Skeletal muscle satellite cell (primary cell): ENCODE data around the gene GABRB1.
"Not testable (repeated sequence)": the region's sequence is repeated elsewhere in the genome, so short reads cannot be mapped to it uniquely, and the experiment has no call there.

Experiments used
- H3K27me3 ChIP-seq: 2 replicates; pipeline ENCODE4 v1.7.0; 2013; ENCODE audit warnings: low read length; ENCODE audit not compliant: control insufficient read depth, insufficient read depth
- H3K36me3 ChIP-seq: 2 replicates; pipeline ENCODE4 v1.7.0; 2013; ENCODE audit warnings: mild to moderate bottlenecking, control low read depth, low read length; ENCODE audit not compliant: insufficient read depth
- H3K4me1 ChIP-seq: 2 replicates; pipeline ENCODE4 v1.7.0; 2013; ENCODE audit warnings: low read length; ENCODE audit not compliant: control insufficient read depth, insufficient read depth
- H3K4me2 ChIP-seq: 2 replicates; pipeline ENCODE4 v1.7.0; 2013; ENCODE audit warnings: mild to moderate bottlenecking, low read length
- H3K4me3 ChIP-seq: 2 replicates; pipeline ENCODE4 v1.7.0; 2013; ENCODE audit warnings: low read length
- H3K9ac ChIP-seq: 2 replicates; pipeline ENCODE4 v1.7.0; 2013; ENCODE audit warnings: mild to moderate bottlenecking, low read depth, low read length, moderate library complexity
- H3K9me3 ChIP-seq: replicated peaks from 2 replicates; pipeline ENCODE4 v1.7.0; 2013; ENCODE audit warnings: mild to moderate bottlenecking, control low read depth, low read length

The GABRB1 gene

DNA sequence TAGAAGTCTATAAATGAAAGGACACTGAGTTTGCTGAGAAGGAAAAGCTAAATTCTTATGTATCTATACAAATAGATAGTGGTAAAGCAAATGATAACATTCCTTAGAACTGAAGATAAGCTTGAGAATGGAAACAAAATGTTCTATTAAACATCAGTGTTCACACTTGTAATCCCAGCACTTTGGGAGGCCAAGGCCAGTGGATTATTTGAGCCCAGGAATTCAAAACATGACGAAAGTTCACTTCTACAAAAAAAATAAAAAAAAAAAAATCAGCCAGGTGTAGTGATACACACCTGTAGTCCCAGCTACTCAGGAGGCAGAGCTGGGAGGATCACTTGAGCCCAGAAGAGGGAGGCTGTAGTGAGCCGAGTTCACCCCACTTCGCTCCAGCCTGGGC, 232.4 kb downstream of the GABRB1 start:
- no peak overlapping the region for H3K4me2 ChIP-seq
- H3K4me3 ChIP-seq, result no peak overlapping the region
- no peaks in the 10 kb centered on the region for H3K27me3 ChIP-seq
- no peaks in the 10 kb centered on the region for H3K36me3 ChIP-seq
- H3K9ac ChIP-seq, result no peak overlapping the region
- H3K4me1 ChIP-seq, result no peaks in the 10 kb centered on the region
- no peaks in the 10 kb centered on the region for H3K9me3 ChIP-seq

DNA sequence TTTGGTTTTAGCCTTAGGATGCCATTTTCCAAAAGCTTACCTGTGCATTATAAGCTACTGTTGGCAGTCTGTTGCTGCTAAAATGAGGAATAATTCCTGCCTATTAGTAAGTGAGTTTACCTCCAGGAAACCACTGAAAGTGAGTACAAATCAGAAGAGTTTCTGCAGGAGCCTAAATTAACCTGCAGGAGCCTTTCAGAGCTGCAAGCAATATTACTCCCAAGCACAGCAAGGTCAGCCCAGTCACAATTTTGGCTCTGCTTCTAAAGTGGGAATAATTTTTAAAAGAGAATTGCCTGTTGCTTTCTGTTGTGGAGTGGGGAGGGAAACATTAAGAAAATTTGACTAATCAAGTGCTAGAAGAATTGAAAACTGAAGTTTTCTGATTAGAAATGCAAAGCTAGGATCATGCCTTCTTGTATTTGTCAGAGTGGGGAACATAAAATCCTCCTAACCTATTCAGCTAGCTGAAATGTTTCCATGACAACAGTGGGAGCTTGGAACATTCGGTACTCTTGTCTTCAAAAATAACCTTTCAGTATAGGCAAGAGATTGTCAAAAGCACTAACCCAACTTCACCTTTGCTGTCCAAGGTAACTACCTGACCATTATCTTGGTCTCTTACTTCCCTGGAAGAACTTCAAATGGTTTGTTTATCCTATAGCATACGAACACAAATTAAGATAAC, 239.0 kb downstream of the GABRB1 start:
- no peaks in the 10 kb centered on the region for H3K27me3 ChIP-seq
- no peaks in the 10 kb centered on the region for H3K9me3 ChIP-seq
- H3K9ac ChIP-seq, result no peak overlapping the region
- no peak overlapping the region for H3K4me2 ChIP-seq
- H3K36me3 ChIP-seq, result no peaks in the 10 kb centered on the region
- H3K4me1 ChIP-seq, result no peaks in the 10 kb centered on the region
- H3K4me3 ChIP-seq, result no peak overlapping the region

DNA sequence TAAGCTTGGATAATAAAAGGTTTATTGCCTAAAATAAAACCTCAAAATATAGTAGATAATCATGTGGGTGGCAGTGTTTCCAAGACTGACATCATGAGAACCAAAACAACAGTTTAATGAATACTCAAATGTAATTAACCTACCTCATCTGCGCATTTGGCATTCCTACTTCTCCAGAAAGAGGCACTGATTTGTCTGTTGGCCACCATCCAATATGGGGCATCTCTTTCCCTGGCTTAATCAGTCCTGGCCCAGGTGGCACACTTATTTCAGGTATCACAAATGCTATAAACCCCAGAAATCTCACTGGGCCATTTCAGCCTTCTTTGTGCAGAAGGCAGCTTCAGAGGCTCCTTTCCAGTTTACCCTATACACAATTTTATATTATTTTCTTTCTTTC, 239.9 kb downstream of the GABRB1 start:
- Histone ChIP-seq H3K4me1 (no peaks in the 10 kb centered on the region), H3K9ac (no peak overlapping the region), H3K4me3 (no peak overlapping the region), H3K4me2 (no peak overlapping the region), H3K36me3 (no peaks in the 10 kb centered on the region), H3K27me3 (no peaks in the 10 kb centered on the region), H3K9me3 (no peaks in the 10 kb centered on the region)

DNA sequence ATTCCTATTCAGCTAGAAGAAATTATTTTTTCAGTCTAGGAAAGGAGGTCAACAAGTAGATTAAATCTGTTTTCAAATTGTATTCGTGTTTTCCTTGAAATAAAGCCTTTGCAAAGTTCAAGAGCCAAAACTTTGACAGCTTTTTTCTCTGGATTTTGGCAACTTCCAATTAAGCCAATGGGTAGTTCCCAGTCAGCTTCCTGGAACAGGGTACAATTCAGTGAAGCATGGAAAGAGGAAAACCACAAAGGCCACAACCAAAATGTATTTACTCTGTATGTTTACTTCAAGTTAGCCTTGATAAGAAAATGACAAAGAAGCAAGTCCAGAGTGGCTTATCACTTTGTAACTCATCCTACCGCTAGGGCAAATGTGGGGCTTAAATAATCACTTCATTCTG, 243.5 kb downstream of the GABRB1 start:
- H3K27me3 ChIP-seq, result no peaks in the 10 kb centered on the region
- H3K9me3 ChIP-seq, result no peaks in the 10 kb centered on the region
- H3K4me1 ChIP-seq, result no peaks in the 10 kb centered on the region
- H3K4me3 ChIP-seq, result no peak overlapping the region
- no peak overlapping the region for H3K4me2 ChIP-seq
- no peak overlapping the region for H3K9ac ChIP-seq
- H3K36me3 ChIP-seq, result no peaks in the 10 kb centered on the region

DNA sequence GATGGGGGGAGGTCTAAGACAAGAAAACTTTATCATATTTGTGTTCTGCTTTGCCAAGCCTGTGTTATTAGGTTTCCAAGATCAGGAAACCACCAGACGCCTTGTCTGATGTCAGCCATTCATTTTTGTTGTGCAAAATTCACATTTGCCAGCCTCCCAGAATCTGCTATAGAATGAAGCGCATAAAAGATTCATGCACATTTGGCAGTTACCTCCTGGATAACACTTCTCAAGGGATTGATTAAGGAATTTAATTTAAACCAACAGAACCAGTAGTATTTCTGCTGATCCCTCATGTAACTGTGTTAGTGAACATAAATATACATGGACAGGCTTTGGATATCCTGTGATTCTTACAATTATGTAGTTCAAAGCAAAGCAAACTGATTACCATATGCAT, 244.2 kb downstream of the GABRB1 start:
- Histone ChIP-seq H3K9me3 (no peaks in the 10 kb centered on the region), H3K27me3 (no peaks in the 10 kb centered on the region), H3K4me1 (no peaks in the 10 kb centered on the region)

DNA sequence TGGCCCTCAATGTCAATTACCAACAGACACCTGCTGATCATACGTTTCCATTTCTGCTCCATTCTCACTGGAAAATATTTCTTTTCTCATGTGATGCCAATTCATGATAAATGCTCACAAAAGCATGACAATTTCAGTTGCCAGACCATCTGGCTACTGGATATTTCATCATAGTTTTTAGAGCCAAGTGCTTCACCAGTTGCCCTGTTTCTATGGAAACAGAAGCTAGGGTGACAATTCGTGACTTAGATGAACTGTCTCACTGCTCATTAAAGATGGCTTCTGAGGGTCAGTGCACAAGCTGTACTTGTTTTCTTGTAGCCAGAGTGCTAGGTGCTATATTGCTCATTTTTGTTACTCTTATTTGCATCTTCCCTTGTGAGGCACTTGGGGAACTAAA, 247.3 kb downstream of the GABRB1 start:
- Histone ChIP-seq H3K4me1 (no peaks in the 10 kb centered on the region), H3K9me3 (no peaks in the 10 kb centered on the region), H3K9ac (no peak overlapping the region), H3K27me3 (no peaks in the 10 kb centered on the region), H3K4me3 (no peak overlapping the region), H3K36me3 (no peaks in the 10 kb centered on the region), H3K4me2 (no peak overlapping the region)

More for the DNA sequence above, 244.2 kb downstream of the GABRB1 start:
- Histone ChIP-seq H3K4me3 (no peak overlapping the region), H3K4me2 (no peak overlapping the region), H3K9ac (no peak overlapping the region), H3K36me3 (no peaks in the 10 kb centered on the region)

DNA sequence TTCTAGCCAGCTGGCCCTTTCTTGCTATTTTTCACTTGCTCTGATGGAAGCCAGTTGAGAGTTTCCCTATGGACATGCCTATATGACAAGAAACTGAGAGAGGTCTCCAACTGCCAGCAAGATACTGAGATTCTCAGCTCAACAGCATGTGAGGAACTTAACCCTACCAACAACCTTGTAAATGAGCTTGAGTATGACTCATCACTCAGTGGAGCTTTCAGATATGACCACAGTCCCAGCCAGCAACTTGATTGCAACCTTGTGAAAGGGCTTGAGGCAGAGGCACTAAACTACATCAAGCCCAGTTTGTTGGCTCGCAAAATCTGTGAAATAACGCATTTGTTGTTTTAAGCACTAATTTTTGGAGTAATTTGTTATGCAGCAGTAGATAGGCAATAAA, 256.4 kb downstream of the GABRB1 start:
- H3K27me3 ChIP-seq, result no peaks in the 10 kb centered on the region
- H3K36me3 ChIP-seq, result no peaks in the 10 kb centered on the region
- H3K4me2 ChIP-seq, result no peak overlapping the region
- no peaks in the 10 kb centered on the region for H3K9me3 ChIP-seq
- H3K4me3 ChIP-seq, result no peak overlapping the region
- H3K9ac ChIP-seq, result no peak overlapping the region
- no peaks in the 10 kb centered on the region for H3K4me1 ChIP-seq

DNA sequence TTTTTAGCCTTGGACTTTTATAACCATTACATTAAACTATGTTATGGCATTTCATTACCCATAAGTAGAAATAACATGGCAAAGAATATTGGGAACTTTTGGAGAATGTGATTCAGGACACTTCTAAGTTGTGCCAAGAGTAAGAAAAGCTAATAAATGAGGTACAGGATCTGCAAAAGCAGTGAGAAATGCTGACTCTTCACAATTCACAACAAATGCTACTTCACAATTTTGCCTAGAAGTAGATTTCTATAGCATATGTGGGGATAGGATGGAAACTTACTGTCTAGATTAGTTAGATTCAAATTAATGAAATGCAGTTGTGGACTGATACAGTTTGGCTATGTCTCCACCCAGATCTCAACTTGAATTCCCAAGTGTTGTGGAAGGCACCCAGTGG, 258.4 kb downstream of the GABRB1 start:
- H3K27me3 ChIP-seq, result no peaks in the 10 kb centered on the region
- no peaks in the 10 kb centered on the region for H3K36me3 ChIP-seq
- no peak overlapping the region for H3K9ac ChIP-seq
- H3K9me3 ChIP-seq, result no peaks in the 10 kb centered on the region
- no peak overlapping the region for H3K4me2 ChIP-seq
- H3K4me1 ChIP-seq, result no peaks in the 10 kb centered on the region
- no peak overlapping the region for H3K4me3 ChIP-seq

DNA sequence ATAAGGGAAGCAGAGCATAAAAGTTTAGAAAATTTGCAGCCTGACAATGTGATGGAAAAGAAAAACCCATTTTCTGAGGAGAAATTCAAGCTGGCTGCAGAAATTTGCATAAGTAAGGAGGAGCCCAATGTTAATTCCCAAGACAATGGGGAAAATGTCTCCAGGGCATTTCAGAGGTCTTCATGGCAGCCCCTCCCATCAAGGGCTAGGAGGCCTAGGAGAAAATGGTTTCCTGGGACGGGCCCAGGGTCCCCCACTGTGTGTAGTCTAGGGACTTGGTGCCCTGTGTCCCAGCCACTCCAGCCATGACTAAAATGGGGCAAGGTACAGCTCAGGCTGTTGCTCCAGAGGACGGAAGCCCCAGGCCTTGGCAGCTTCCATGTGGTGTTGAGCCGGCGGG, 259.5 kb downstream of the GABRB1 start:
- H3K36me3 ChIP-seq, H3K9ac ChIP-seq, H3K4me3 ChIP-seq, H3K4me1 ChIP-seq, H3K4me2 ChIP-seq, H3K9me3 ChIP-seq, H3K27me3 ChIP-seq: not testable (repeated sequence)

DNA sequence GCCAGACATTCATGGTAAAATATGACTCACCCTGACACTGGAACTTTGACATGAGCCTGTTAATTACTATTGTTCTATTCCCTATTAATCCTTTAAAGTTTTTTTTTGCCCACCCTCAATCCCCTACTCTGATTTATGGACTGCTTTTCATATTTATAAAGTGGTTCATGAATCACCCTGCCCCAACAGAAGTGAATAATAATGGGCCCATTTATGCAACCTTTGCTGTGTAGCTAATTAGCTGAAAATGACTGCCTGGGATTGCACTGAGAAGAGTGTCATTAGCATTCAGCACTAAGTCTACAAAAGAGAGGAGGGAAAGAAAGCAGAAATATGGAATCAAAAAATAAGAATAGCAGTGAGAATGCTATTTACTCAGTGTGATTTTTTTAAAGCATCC, 277.8 kb downstream of the GABRB1 start:
- Histone ChIP-seq H3K9me3 (no peaks in the 10 kb centered on the region), H3K4me2 (no peak overlapping the region), H3K4me1 (no peaks in the 10 kb centered on the region), H3K9ac (no peak overlapping the region), H3K36me3 (no peaks in the 10 kb centered on the region), H3K27me3 (no peaks in the 10 kb centered on the region), H3K4me3 (no peak overlapping the region)

DNA sequence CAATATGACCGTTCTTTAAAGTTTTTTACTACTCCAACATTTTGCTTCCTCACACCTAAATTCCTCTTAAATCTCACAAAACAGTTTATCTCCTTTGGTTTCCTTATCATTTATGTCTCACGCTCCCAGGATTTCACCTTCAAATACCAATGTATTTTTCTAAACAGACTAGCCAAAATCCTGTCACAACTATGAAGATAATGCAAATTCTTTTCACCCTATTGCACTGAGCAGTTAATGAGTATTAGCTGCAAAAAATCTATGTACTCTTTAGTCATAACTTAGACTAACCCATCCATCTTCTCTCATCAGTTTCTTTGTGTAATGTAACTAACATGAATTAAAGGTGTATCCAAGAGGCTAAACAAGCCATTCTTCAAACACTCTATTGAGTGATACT, 280.8 kb downstream of the GABRB1 start:
- Histone ChIP-seq H3K36me3 (no peaks in the 10 kb centered on the region), H3K4me3 (no peak overlapping the region), H3K4me1 (peaks cover 5% of the 10 kb centered on the region), H3K9ac (no peak overlapping the region), H3K27me3 (no peaks in the 10 kb centered on the region), H3K4me2 (no peak overlapping the region), H3K9me3 (no peaks in the 10 kb centered on the region)

DNA sequence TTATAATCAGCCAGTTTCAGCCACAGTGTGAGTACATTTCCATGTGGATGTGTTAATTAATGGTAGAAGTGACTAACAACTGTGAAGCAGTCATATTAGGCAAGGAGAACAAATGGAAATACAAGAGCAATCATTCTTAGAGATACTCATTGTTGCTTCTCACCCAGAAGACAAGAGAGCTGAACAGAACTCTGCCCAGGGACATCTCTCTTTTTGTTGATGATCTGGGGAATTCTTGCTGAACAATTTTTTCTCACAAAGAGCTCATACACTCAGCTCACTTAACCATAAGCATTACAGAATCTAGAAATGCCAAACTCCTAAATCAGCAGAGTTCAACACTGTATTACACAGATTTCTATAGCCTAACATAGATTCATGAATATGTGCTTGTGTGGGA, 282.0 kb downstream of the GABRB1 start:
- Histone ChIP-seq H3K9ac (no peak overlapping the region), H3K4me2 (no peak overlapping the region), H3K9me3 (no peaks in the 10 kb centered on the region), H3K36me3 (no peaks in the 10 kb centered on the region), H3K27me3 (no peaks in the 10 kb centered on the region), H3K4me1 (peaks cover 5% of the 10 kb centered on the region), H3K4me3 (no peak overlapping the region)
